T-helper 17 cell (primary cell): ENCODE results near the gene CDCA7L. TPM values are rescaled to one million over a fixed set of nuclear protein-coding genes. Genes with fewer than 3 reads are reported as not detected.
"Not testable (repeated sequence)": the region's sequence is repeated elsewhere in the genome, so short reads cannot be mapped to it uniquely, and the experiment has no call there.

Source experiments
- ATAC-seq: fragments of 150-1000 bp; cut with Tn5 transposase; 2 replicates; pipeline ENCODE4 v1.10.0; 2021; ENCODE audit warnings: mild to moderate bottlenecking, moderate library complexity
- DNase-seq, 3 donors: peaks; one replicate each; pipeline versions ENCODE4 v3.0.0 to v3.0.0-alpha.2; 2020 to 2021
- H3K9me3 ChIP-seq: one replicate; pipeline ENCODE4 v1.7.0; 2013; ENCODE audit warnings: low read length, mild to moderate bottlenecking; ENCODE audit not compliant: control insufficient read depth, poor library complexity, severe bottlenecking
- H3K27ac Mint-ChIP-seq: one replicate; pipeline ENCODE4 v1.8.0; 2022; ENCODE audit warnings: mild to moderate bottlenecking, moderate library complexity, mixed read lengths
- H3K27me3 Mint-ChIP-seq: one replicate; pipeline ENCODE4 v1.8.0; 2022; ENCODE audit warnings: mixed read lengths
- H3K36me3 Mint-ChIP-seq: one replicate; pipeline ENCODE4 v1.8.0; 2022; ENCODE audit warnings: low read depth, mixed read lengths
- H3K4me1 Mint-ChIP-seq: one replicate; pipeline ENCODE4 v1.8.0; 2022; ENCODE audit warnings: mild to moderate bottlenecking, mixed read lengths
- H3K4me3 Mint-ChIP-seq: one replicate; pipeline ENCODE4 v1.8.0; 2022; ENCODE audit warnings: mild to moderate bottlenecking, moderate library complexity, mixed read lengths
- total RNA-seq, 4 donors: library from RNA in 2 of 4; stranded (reverse) in 2 of 4; gene quantifications; one replicate each; pipeline ENCODE4 v1.2.3 and lab custom pipeline; 2022 to 2026

Gene CDCA7L
- total RNA-seq, 2 donors from 2014 or later, result 5.9 to 6.0 TPM

- DNase-seq, result no peak
Observed at GRCh38 chr7:21884496-21884895, 61.2 kb downstream of the CDCA7L start.

GRCh38 chr7:21883501-21883900 is 62.2 kb downstream of the CDCA7L start:
- not testable (repeated sequence) for H3K4me3 Mint-ChIP-seq, ATAC-seq, H3K9me3 ChIP-seq, H3K36me3 Mint-ChIP-seq, H3K27me3 Mint-ChIP-seq, DNase-seq, H3K27ac Mint-ChIP-seq, H3K4me1 Mint-ChIP-seq

More at GRCh38 chr7:21884496-21884895, 61.2 kb downstream of the CDCA7L start:
- Mint-ChIP-seq H3K27me3 (no peaks in the 10 kb centered on the region), H3K4me1 (no peaks in the 10 kb centered on the region), H3K27ac (no peak overlapping the region), H3K36me3 (no peaks in the 10 kb centered on the region), H3K4me3 (no peak overlapping the region)
- no peaks in the 10 kb centered on the region for H3K9me3 ChIP-seq
- ATAC-seq, result no peak

GRCh38 chr7:21883069-21883468 is 62.6 kb downstream of the CDCA7L start:
- no peak for DNase-seq
- no peaks in the 10 kb centered on the region for H3K4me1 Mint-ChIP-seq

GRCh38 chr7:21869785-21870402 is 75.8 kb downstream of the CDCA7L start:
- Mint-ChIP-seq H3K4me3 (no peak overlapping the region), H3K4me1 (no peaks in the 10 kb centered on the region), H3K27ac (no peak overlapping the region), H3K36me3 (no peaks in the 10 kb centered on the region), H3K27me3 (peaks cover 9% of the 10 kb centered on the region)
- no peak for DNase-seq
- no peak for ATAC-seq
- H3K9me3 ChIP-seq, result no peaks in the 10 kb centered on the region

More at GRCh38 chr7:21883069-21883468, 62.6 kb downstream of the CDCA7L start:
- H3K27me3 Mint-ChIP-seq, result no peaks in the 10 kb centered on the region
- H3K36me3 Mint-ChIP-seq, result no peaks in the 10 kb centered on the region
- H3K9me3 ChIP-seq, result no peaks in the 10 kb centered on the region
- no peak overlapping the region for H3K27ac Mint-ChIP-seq
- no peak overlapping the region for H3K4me3 Mint-ChIP-seq
- no peak for ATAC-seq

- Mint-ChIP-seq H3K4me1 (no peaks in the 10 kb centered on the region), H3K4me3 (no peak overlapping the region), H3K36me3 (no peaks in the 10 kb centered on the region), H3K27me3 (peaks cover 9% of the 10 kb centered on the region), H3K27ac (no peak overlapping the region)
- DNase-seq (no peak), ATAC-seq (no peak)
- H3K9me3 ChIP-seq, result no peaks in the 10 kb centered on the region
Observed at GRCh38 chr7:21868576-21868850, 77.2 kb downstream of the CDCA7L start.

GRCh38 chr7:21867816-21868575 is 77.7 kb downstream of the CDCA7L start:
- no peaks in the 10 kb centered on the region for H3K4me1 Mint-ChIP-seq
- ATAC-seq, result no peak
- H3K36me3 Mint-ChIP-seq, result no peaks in the 10 kb centered on the region

GRCh38 chr7:21867226-21867625 is 78.5 kb downstream of the CDCA7L start:
- Mint-ChIP-seq H3K4me3 (no peak overlapping the region), H3K27me3 (peaks cover 9% of the 10 kb centered on the region), H3K4me1 (no peaks in the 10 kb centered on the region), H3K36me3 (no peaks in the 10 kb centered on the region), H3K27ac (no peak overlapping the region)
- ATAC-seq, result no peak
- H3K9me3 ChIP-seq, result no peaks in the 10 kb centered on the region
- no peak for DNase-seq

More at GRCh38 chr7:21867816-21868575, 77.7 kb downstream of the CDCA7L start:
- no peak overlapping the region for H3K27ac Mint-ChIP-seq
- no peak for DNase-seq
- H3K9me3 ChIP-seq, result no peaks in the 10 kb centered on the region
- H3K4me3 Mint-ChIP-seq, result no peak overlapping the region
- H3K27me3 Mint-ChIP-seq, result peaks cover 9% of the 10 kb centered on the region

GRCh38 chr7:21866731-21867130 is 79.0 kb downstream of the CDCA7L start:
- ATAC-seq (no peak), DNase-seq (no peak)
- H3K4me3 Mint-ChIP-seq, result no peak overlapping the region
- no peaks in the 10 kb centered on the region for H3K36me3 Mint-ChIP-seq
- H3K27me3 Mint-ChIP-seq, result peaks cover 9% of the 10 kb centered on the region
- H3K4me1 Mint-ChIP-seq, result no peaks in the 10 kb centered on the region
- no peaks in the 10 kb centered on the region for H3K9me3 ChIP-seq
- no peak overlapping the region for H3K27ac Mint-ChIP-seq

- H3K36me3 Mint-ChIP-seq, H3K27ac Mint-ChIP-seq, H3K27me3 Mint-ChIP-seq, H3K4me3 Mint-ChIP-seq, H3K4me1 Mint-ChIP-seq, DNase-seq, H3K9me3 ChIP-seq, ATAC-seq: not testable (repeated sequence)
Observed at GRCh38 chr7:21865631-21866204, 80.0 kb downstream of the CDCA7L start.

- ATAC-seq, result no peak
- peak overlapping the region; percentile 66 for H3K4me3 Mint-ChIP-seq
Observed at GRCh38 chr7:21851559-21851967, 94.1 kb downstream of the CDCA7L start.

More at GRCh38 chr7:21851559-21851967, 94.1 kb downstream of the CDCA7L start:
- DNase-seq, result no peak
- H3K9me3 ChIP-seq, result no peaks in the 10 kb centered on the region
- peaks cover 12% of the 10 kb centered on the region for H3K4me1 Mint-ChIP-seq
- no peaks in the 10 kb centered on the region for H3K27me3 Mint-ChIP-seq
- no peaks in the 10 kb centered on the region for H3K36me3 Mint-ChIP-seq
- H3K27ac Mint-ChIP-seq, result peak overlapping the region; percentile 56
